GM19239 (cell line): ENCODE measurements around the gene SPTA1.

Experiments used
- DNase-seq: peaks from one replicate; pipeline ENCODE4 v3.0.0; 2011; ENCODE audit warnings: low spot score; ENCODE audit not compliant: insufficient read length
- FAIRE-seq: peaks from 2 replicates; lab custom pipeline; 2011; peaks lifted over from hg19 to GRCh38; lab: Jason Lieb, UNC

The SPTA1 gene

DNA sequence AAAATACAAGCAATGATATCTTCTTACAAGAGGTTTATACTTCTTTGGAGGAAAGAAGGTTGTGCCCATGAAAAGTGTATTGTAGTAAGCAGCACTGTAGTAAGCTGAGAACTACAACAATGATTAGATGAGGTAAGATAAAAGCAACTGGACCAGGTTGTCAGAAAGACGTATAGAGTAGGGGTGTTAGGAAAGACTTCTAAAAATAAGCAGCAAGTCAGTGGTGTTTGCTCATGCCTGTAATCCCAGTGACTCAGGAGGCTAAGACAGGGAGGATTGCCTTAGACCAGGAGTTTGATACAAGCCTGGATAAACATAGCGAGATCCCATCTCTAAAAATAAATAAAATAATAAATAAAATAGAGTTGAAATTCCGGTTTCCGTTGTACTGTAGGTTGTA, 102.6 kb downstream of the SPTA1 start:
- DNase-seq, result no peak
- FAIRE-seq, result no peak

DNA sequence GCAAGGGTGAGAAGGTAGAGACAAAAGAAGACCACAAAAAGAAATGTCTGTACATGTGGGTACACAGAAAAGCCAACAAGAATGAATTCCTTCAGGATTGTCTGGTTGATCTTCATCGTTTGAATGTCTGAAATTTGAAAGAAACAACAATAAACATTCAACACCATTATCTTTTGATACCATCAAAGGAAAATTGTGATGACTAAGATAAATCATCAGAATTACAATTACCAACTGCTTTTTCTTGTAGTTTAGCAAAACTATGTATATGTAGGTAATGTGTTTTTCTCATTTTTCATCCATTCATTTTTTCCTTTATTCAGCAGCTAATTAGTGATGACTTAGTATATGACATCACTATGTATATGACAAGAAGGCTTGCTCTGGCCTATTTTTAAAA, 106.8 kb downstream of the SPTA1 start, which contains the start of gene OR10X1:
TSS of gene OR10X1 (minus strand) at position 167 of the 400 bp plus-strand sequence. CDS start at position 167, 0 bp downstream.
- FAIRE-seq, result no peak
- DNase-seq, result no peak

DNA sequence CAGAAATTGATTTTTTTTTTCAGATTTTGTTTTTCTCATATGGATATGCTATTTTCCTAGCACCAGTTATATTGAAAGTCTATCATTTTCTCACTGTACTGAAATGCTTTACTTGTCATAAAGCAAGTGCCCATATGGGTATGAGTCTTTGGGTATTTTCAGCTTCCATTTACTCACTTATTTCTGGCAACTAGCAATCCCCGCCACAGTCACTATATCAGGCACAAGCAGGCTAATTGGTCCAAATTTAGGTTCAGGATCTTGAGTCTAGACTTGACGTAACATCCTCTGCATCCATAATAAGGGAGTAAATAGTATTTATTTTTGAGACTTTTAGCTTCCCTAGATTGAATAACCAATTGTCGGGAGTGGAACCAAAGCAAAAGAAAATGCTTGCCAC, 109.0 kb downstream of the SPTA1 start:
- DNase-seq, result no peak
- no peak for FAIRE-seq

DNA sequence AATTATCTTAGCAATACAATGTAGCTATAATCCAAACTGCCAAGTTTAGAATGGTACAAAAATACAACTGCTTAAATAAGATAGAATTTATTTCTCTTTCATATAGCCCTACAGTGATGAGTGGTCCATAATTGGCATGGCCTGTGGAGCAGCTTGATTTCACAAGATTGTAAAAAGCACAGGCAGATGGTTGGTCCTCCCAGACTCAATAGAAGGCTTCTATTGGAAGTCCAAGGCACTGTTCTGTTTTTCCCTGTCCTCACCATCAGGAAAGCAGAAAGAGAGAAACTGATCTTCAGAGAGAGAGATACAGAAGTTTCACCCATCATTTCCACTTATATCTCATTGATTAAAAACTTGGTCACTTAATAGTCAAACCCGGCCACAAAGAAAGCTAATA, 114.3 kb downstream of the SPTA1 start:
- no peak for DNase-seq
- no peak for FAIRE-seq

DNA sequence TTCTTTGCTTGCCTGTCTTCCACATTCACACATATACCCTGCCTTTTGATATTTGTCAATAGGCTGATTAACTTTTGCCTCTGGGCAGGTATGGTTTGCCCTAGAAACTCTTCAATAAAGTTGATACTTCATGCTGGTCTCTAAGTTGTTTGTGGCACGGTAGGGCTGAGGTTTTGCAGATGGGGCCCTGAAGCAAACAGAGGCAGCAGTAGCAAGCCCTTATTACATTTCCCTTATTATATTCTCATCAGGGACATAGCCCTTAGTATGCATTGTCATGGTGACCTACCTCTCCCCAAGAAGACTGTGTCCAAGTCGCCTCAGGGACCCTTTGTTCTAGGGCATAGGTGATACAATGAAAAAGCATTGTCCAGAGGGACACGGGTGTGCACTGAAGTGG, 116.0 kb downstream of the SPTA1 start, which contains the start of gene OR6P1:
TSS of gene OR6P1 (minus strand) at position 101 of the 400 bp plus-strand sequence. CDS start 6,976 bp downstream, outside the sequence.
- DNase-seq (no peak), FAIRE-seq (no peak)

DNA sequence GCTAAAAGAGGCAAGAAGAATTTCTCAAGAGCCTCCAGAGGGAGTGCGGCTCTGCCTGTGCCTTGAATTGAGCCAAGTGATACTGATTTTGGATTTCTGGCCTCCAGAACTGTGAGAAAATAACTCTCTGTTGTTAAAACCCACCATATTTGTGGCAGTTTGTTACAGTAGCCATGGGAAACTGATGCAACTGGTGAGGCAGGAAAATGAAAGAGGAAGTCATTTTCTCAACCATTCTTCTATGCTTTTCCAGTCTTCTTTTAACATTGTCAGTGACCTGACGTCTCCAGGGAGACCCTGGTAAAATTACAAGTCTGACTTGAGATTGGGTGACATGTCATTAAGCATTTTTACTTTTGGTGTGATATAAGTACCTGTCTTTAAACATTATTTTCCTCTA, 121.9 kb downstream of the SPTA1 start:
- no peak for DNase-seq
- FAIRE-seq, result no peak

DNA sequence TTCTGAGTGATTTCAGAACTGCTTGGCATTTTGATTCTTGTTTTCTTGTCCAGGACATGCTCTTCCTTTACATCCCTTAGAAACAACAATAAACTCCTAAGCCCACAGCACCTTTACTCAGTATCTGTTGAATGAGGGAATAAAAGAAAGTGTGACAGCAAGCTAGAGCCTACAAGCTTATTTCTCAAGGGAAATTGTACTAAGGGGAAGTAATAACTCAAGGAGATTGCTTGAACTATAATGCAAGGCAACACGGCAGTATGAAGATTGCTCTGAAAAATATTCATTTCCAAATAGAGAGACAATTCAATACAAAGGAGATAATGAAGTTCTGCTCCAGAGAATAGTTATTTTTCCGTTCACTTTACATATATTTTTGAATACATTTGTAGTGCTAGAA, 122.7 kb downstream of the SPTA1 start:
- DNase-seq (no peak), FAIRE-seq (no peak)
